B cell (primary cell): ENCODE results near the gene RGS7BP. TPM values are rescaled to one million over a fixed set of nuclear protein-coding genes. Genes with fewer than 3 reads are reported as not detected.

Experiments used
- ATAC-seq: fragments of 200-7000 bp; cut with Tn5 transposase; one replicate; pipeline ENCODE4 v1.10.0; 2021; ENCODE audit warnings: low read depth, mild to moderate bottlenecking, moderate number of reproducible peaks, moderate library complexity
- CTCF ChIA-PET: fragments of 350-600 bp; sonication (Branson Sonifier 250); formaldehyde crosslinking; loops from one replicate; lab custom pipeline; 2021; ENCODE audit warnings: antibody characterized with exemption, inconsistent platforms; lab: Charles Lee
- POLR2A ChIA-PET: fragments of 350-600 bp; sonication (Branson Sonifier 250); formaldehyde crosslinking; loops from one replicate; lab custom pipeline; 2021; ENCODE audit warnings: antibody characterized with exemption; lab: Charles Lee
- DNase-seq: peaks from one replicate; pipeline ENCODE4 v3.0.0; 2013
- H2AFZ ChIP-seq: 2 replicates; pipeline ENCODE4 v1.6.1; 2012; ENCODE audit warnings: mild to moderate bottlenecking, low read depth, low read length; ENCODE audit not compliant: insufficient read depth, poor library complexity, severe bottlenecking
- H3K27ac ChIP-seq, 2 donors: 1 replicate in 1 of 2; 2 replicates in 1 of 2; pipeline ENCODE4 v1.5.1; 2012 to 2013; ENCODE audit warnings: low read length in 2 of 2, mild to moderate bottlenecking in 2 of 2, moderate library complexity in 1 of 2
- H3K27me3 ChIP-seq, 4 experiments: fragments of 200-600 bp in 1 of 4; sonication (generic) in 1 of 4; replicated peaks in 1 of 4; 1 replicate in 2 of 4; 2 replicates in 2 of 4; pipeline versions ENCODE4 v1.6.1 to v1.7.0; 2013 to 2016; ENCODE audit warnings: low read length in 3 of 4, mild to moderate bottlenecking in 2 of 4, mixed read lengths in 1 of 4, moderate library complexity in 1 of 4; ENCODE audit not compliant: insufficient read depth in 4 of 4, control insufficient read depth in 3 of 4; ENCODE audit errors: control extremely low read depth in 1 of 4
- H3K36me3 ChIP-seq, 2 experiments: replicated peaks in 1 of 2; 1 replicate in 1 of 2; 2 replicates in 1 of 2; pipeline versions ENCODE4 v1.6.1 to v1.7.1; 2013; ENCODE audit warnings: low read length in 1 of 2; ENCODE audit not compliant: insufficient read depth in 2 of 2, control insufficient read depth in 1 of 2; ENCODE audit errors: control extremely low read depth in 1 of 2, extremely low read depth in 1 of 2
- H3K4me1 ChIP-seq, 2 donors: fragments of 200-600 bp in 1 of 2; sonication (generic) in 1 of 2; 1 replicate in 1 of 2; 2 replicates in 1 of 2; pipeline versions ENCODE4 v1.5.1 to v1.6.1; 2013 to 2017; ENCODE audit warnings: low read length in 2 of 2; ENCODE audit not compliant: control insufficient read depth in 2 of 2, insufficient read depth in 2 of 2
- H3K4me2 ChIP-seq: replicated peaks from 2 replicates; pipeline ENCODE3; 2012; ENCODE audit warnings: mild to moderate bottlenecking, low read depth, low read length; ENCODE audit not compliant: poor library complexity, severe bottlenecking
- H3K4me3 ChIP-seq, 5 experiments: fragments of 200-600 bp in 1 of 5; sonication (generic) in 1 of 5; 1 replicate in 3 of 5; 2 replicates in 2 of 5; pipeline versions ENCODE4 v1.5.1 to v1.7.0; 2011 to 2016; ENCODE audit warnings: low read length in 4 of 5, mild to moderate bottlenecking in 4 of 5, low read depth in 2 of 5, control low read depth in 1 of 5, moderate library complexity in 1 of 5; ENCODE audit not compliant: insufficient read depth in 1 of 5; ENCODE audit errors: control extremely low read depth in 1 of 5, extremely low read depth in 1 of 5
- H3K79me2 ChIP-seq: fragments of 200-600 bp; sonication (generic); one replicate; pipeline ENCODE4 v1.6.0; 2016; ENCODE audit warnings: low read length; ENCODE audit not compliant: control insufficient read depth, insufficient read depth
- H3K9ac ChIP-seq: fragments of 200-600 bp; sonication (generic); 2 replicates; pipeline ENCODE4 v1.6.1; 2017; ENCODE audit warnings: mild to moderate bottlenecking, low read length, moderate library complexity
- H3K9me3 ChIP-seq, 3 donors: one replicate each; pipeline versions ENCODE4 v1.6.1 to v1.7.1; 2013; ENCODE audit warnings: low read length in 2 of 3; ENCODE audit not compliant: control insufficient read depth in 2 of 3, insufficient read depth in 1 of 3; ENCODE audit errors: control extremely low read depth in 1 of 3
- H4K20me1 ChIP-seq: 2 replicates; pipeline ENCODE4 v1.6.0; 2012; ENCODE audit warnings: mild to moderate bottlenecking, low read length; ENCODE audit not compliant: insufficient read depth, control insufficient read depth, poor library complexity, severe bottlenecking
- H3K27ac Mint-ChIP-seq: one replicate; pipeline ENCODE4 v1.8.0; 2021; ENCODE audit warnings: mixed read lengths
- H3K27me3 Mint-ChIP-seq: one replicate; pipeline ENCODE4 v1.8.0; 2021; ENCODE audit warnings: mixed read lengths
- H3K4me1 Mint-ChIP-seq: one replicate; pipeline ENCODE4 v1.8.0; 2021; ENCODE audit warnings: mixed read lengths
- H3K4me3 Mint-ChIP-seq: one replicate; pipeline ENCODE4 v1.8.0; 2021; ENCODE audit warnings: mixed read lengths
- H3K9me3 Mint-ChIP-seq: one replicate; pipeline ENCODE4 v1.8.0; 2022; ENCODE audit warnings: mixed read lengths; ENCODE audit not compliant: insufficient read depth
- CTCF ChIP-seq: fragments of 200-600 bp; IDR thresholded peaks from one replicate; pipeline ENCODE4 v1.8.0; 2022; ENCODE audit warnings: antibody characterized with exemption, mild to moderate bottlenecking
- EZH2 ChIP-seq: IDR thresholded peaks from 2 replicates; pipeline ENCODE4 v1.6.1; 2012; ENCODE audit warnings: borderline replicate concordance, low read depth, mild to moderate bottlenecking, moderate library complexity, low read length; ENCODE audit not compliant: insufficient read depth, poor library complexity, severe bottlenecking
- WGBS: methylation state at CpG from one replicate; pipeline ENCODE4 v1.1.5; 2013; ENCODE audit warnings: missing lambda C conversion rate; ENCODE audit not compliant: insufficient coverage; 5-methylcytosine and 5-hydroxymethylcytosine counted together
- intact Hi-C: fragments of 100-400 bp; cut with micrococcal nuclease; formaldehyde crosslinking; loops from one replicate; pipeline ENCODE4 v1.10.0; 2022
- polyA plus RNA-seq: library from polyadenylated mRNA; depleted of rRNA; stranded (reverse); fragments of >200 nt; gene quantifications from 2 replicates; pipeline ENCODE4 v1.2.3, GENCODE V29; 2012
- total RNA-seq, 2 donors: library from RNA; stranded (reverse); fragments of 120-200 nt in 1 of 2; gene quantifications; 1 replicate in 1 of 2; 2 replicates in 1 of 2; pipeline versions ENCODE4 v1.2.3 to v1.2.4, GENCODE V29; 2013 to 2022

Gene RGS7BP
- total and polyA plus RNA-seq, 2 donors (not counting 1 experiment from before 2014, with no cell fraction given): not detected

GRCh38 chr5:64502196-64502595 lies 3.6 kb upstream of the RGS7BP start:
- Mint-ChIP-seq H3K4me1 (peaks cover 7% of the 10 kb centered on the region), H3K27ac (no peak overlapping the region), H3K9me3 (peaks cover 2% of the 10 kb centered on the region), H3K27me3 (peaks cover 29% of the 10 kb centered on the region), H3K4me3 (no peak overlapping the region)
- no peak for DNase-seq
- Histone ChIP-seq H3K9ac (no peak overlapping the region), H3K9me3 (peaks cover 0 to 10% (median 0%) of the 10 kb centered on the region in 3 donors), H4K20me1 (no peaks in the 10 kb centered on the region), H3K27me3 (peaks cover 0 to 15% (median 13%) of the 10 kb centered on the region in 4 experiments), H3K79me2 (no peaks in the 10 kb centered on the region), H3K4me2 (no peak overlapping the region), H3K36me3 (no peaks in the 10 kb centered on the region), H3K27ac (no peak overlapping the region), H3K4me1 (no peaks in the 10 kb centered on the region), H2AFZ (no peak overlapping the region), H3K4me3 (no peak overlapping the region)
- TF ChIP-seq EZH2: no peak
- TF ChIP-seq CTCF: no peak
- POLR2A ChIA-PET: no interaction called here
- no peak for ATAC-seq
- CTCF ChIA-PET: no interaction called here
- no CpG with 5 or more reads among the region's 5 CpGs for WGBS
- intact Hi-C loops: no loop called here

DNA sequence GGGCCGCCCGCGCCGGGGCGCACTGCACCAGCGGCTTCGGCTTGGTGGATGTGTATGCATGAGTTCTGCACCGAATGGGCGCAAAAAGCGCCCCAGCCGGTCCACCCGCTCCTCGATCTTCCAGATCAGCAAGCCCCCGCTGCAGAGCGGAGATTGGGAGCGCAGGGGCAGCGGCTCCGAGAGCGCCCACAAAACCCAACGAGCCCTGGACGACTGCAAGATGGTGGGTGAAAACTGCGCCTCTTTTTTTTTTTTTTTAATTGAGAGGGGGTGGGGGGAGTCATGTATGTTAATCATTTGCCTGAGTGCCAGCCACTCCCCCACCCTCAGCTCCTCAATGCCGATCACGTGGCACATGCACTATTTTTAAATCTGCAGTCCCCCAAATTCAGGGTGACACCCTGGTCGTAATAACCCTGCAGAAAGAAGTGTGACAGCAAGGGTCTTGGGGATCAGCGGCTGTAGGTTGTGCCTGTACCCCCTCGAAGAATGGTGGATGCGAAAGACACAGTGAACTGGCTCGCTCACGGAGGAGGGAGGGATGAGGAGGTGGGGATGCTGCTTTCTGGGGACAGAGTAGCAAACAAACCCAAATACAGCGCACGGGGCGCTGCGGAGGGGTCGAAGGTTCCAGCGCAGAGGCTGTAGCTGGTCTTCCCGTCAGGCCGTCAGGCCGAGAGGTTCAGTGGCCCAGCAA lies 900 bp downstream of the RGS7BP start:
- peak overlapping the region; percentile 8 for H3K4me2 ChIP-seq
- no peaks in the 10 kb centered on the region for H4K20me1 ChIP-seq
- no peak overlapping the region for H3K27ac ChIP-seq
- Mint-ChIP-seq H3K9me3 (no peaks in the 10 kb centered on the region), H3K4me1 (peaks cover 7% of the 10 kb centered on the region), H3K27ac (no peak overlapping the region), H3K4me3 (no peak overlapping the region), H3K27me3 (peaks cover 44% of the 10 kb centered on the region)
- no peak overlapping the region for H3K4me3 ChIP-seq
- no peaks in the 10 kb centered on the region for H3K36me3 ChIP-seq
- intact Hi-C loops: no loop called here
- ATAC-seq (no peak), DNase-seq (no peak)
- no peaks in the 10 kb centered on the region for H3K4me1 ChIP-seq
- ChIA-PET CTCF (no interaction called here), POLR2A (no interaction called here)
- TF ChIP-seq CTCF (no peak), EZH2 (no peak)
- no peaks in the 10 kb centered on the region for H3K79me2 ChIP-seq
- no peak overlapping the region for H3K9ac ChIP-seq
- peak overlapping the region; percentile 49 for H2AFZ ChIP-seq
- H3K27me3 ChIP-seq: peaks cover 0 to 16% (median 13%) of the 10 kb centered on the region in 4 experiments
- peaks cover 0 to 10% (median 0%) of the 10 kb centered on the region in 3 donors for H3K9me3 ChIP-seq
- WGBS: 11% methylated on average over 21 of the region's 39 CpGs
